AG10803 (cell line): ENCODE results near the gene TEX38.
"Not testable (repeated sequence)": the region's sequence is repeated elsewhere in the genome, so short reads cannot be mapped to it uniquely, and the experiment has no call there.

ENCODE experiments used
- DNase-seq: peaks from one replicate; pipeline ENCODE4 v3.0.0; 2010; ENCODE audit warnings: low read depth
- H3K4me3 ChIP-seq: 2 replicates; pipeline ENCODE4 v1.5.1; 2011; ENCODE audit warnings: mild to moderate bottlenecking, low read length, control low read depth
- CTCF ChIP-seq: conservative IDR thresholded peaks from 2 replicates; pipeline ENCODE4 v1.5.1; 2011; ENCODE audit warnings: mild to moderate bottlenecking, low read length, control low read depth, inconsistent platforms

The TEX38 gene

GRCh38 chr1:46646844-46647243 is 24.8 kb upstream of the TEX38 start:
- H3K4me3 ChIP-seq, result no peak overlapping the region
- TF ChIP-seq CTCF, result no peak
- peak; percentile 9 for DNase-seq

- no peak for TF ChIP-seq CTCF
- H3K4me3 ChIP-seq, result no peak overlapping the region
- DNase-seq, result no peak
Measured at GRCh38 chr1:46647611-46648010, 24.0 kb upstream of the TEX38 start.

GRCh38 chr1:46649764-46650163 is 21.9 kb upstream of the TEX38 start:
- no peak for TF ChIP-seq CTCF

GRCh38 chr1:46650491-46650890 is 21.2 kb upstream of the TEX38 start:
- TF ChIP-seq CTCF, result no peak
- DNase-seq, result no peak
- H3K4me3 ChIP-seq, result no peak overlapping the region

More at GRCh38 chr1:46649764-46650163, 21.9 kb upstream of the TEX38 start:
- H3K4me3 ChIP-seq, result no peak overlapping the region
- no peak for DNase-seq

- DNase-seq, result not testable (repeated sequence)
Measured at GRCh38 chr1:46651152-46651551, 20.5 kb upstream of the TEX38 start.

GRCh38 chr1:46652321-46653100 is 19.1 kb upstream of the TEX38 start:
- no peak for TF ChIP-seq CTCF
- no peak overlapping the region for H3K4me3 ChIP-seq
- no peak for DNase-seq

More at GRCh38 chr1:46651152-46651551, 20.5 kb upstream of the TEX38 start:
- H3K4me3 ChIP-seq, result not testable (repeated sequence)

- no peak for TF ChIP-seq CTCF
- H3K4me3 ChIP-seq, result peak overlapping the region; percentile 21
- DNase-seq, result peak; percentile 58
Measured at GRCh38 chr1:46653405-46653958, 18.2 kb upstream of the TEX38 start.
